HL-60 (cell line): ENCODE results near the gene ACOX2.

ENCODE experiments used
- DNase-seq, 2 experiments: peaks; one replicate each; pipeline ENCODE4 v3.0.0-alpha.2; 2010 to 2020; ENCODE audit warnings: low read depth in 1 of 2, low spot score in 1 of 2
- H3K27ac ChIP-seq: fragments of 250-450 bp; sonication (Bioruptor Pico); replicated peaks from 2 replicates; pipeline ENCODE4 v1.5.1; 2020; ENCODE audit warnings: mild to moderate bottlenecking, moderate library complexity
- H3K27me3 ChIP-seq: fragments of 250-450 bp; sonication (Bioruptor Pico); 2 replicates; pipeline ENCODE4 v1.5.1; 2021; ENCODE audit warnings: mild to moderate bottlenecking, moderate library complexity; ENCODE audit not compliant: insufficient read depth, poor library complexity, severe bottlenecking
- H3K4me3 ChIP-seq: replicated peaks from 2 replicates; pipeline ENCODE4 v1.5.1; 2011; ENCODE audit warnings: mild to moderate bottlenecking, control low read depth, low read length; ENCODE audit not compliant: insufficient read depth
- GABPA ChIP-seq: IDR thresholded peaks from 2 replicates; pipeline ENCODE4 v1.6.1; 2012; ENCODE audit warnings: low read depth
- POLR2AphosphoS5 ChIP-seq: IDR thresholded peaks from 2 replicates; pipeline ENCODE4 v1.6.1; 2012; ENCODE audit warnings: low read depth
- SPI1 ChIP-seq: IDR thresholded peaks from 2 replicates; pipeline ENCODE4 v1.6.1; 2012; ENCODE audit warnings: low read depth, mild to moderate bottlenecking, borderline replicate concordance
- TF ChIP-seq, protein P1 (sequence below): IDR thresholded peaks from one replicate; pipeline ENCODE4 v1.5.1; 2011; ENCODE audit warnings: low read length, control low read depth, inconsistent platforms; ENCODE audit not compliant: insufficient read depth
- TF ChIP-seq, protein P2 (sequence below): IDR thresholded peaks from 2 replicates; pipeline ENCODE4 v1.6.1; 2012; ENCODE audit warnings: low read depth; ENCODE audit not compliant: insufficient replicate concordance

Gene ACOX2

DNA sequence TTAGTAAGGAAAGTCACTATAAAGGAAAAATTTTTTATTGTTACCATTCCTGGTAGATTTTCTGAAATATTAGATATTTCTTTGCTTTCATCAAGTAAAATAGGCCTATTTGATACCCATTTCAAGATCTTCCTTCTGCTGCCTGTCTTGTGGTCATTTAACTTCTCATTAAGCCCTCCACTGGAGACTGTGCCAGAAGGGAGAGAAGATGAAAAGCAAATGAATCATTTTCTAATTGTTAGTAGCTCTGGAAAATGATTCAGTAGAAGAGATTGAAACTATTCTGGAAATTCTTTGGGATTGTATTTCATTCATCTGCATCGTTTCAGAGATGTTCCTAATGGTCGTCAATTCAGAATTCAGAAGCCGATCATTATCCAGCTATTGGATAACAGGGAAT, 41.9 kb downstream of the ACOX2 start:
- H3K4me3 ChIP-seq = no peak overlapping the region
- no peak for DNase-seq
- no peaks in the 10 kb centered on the region for H3K27me3 ChIP-seq
- H3K27ac ChIP-seq = no peak overlapping the region
- TF ChIP-seq, protein P1, sequence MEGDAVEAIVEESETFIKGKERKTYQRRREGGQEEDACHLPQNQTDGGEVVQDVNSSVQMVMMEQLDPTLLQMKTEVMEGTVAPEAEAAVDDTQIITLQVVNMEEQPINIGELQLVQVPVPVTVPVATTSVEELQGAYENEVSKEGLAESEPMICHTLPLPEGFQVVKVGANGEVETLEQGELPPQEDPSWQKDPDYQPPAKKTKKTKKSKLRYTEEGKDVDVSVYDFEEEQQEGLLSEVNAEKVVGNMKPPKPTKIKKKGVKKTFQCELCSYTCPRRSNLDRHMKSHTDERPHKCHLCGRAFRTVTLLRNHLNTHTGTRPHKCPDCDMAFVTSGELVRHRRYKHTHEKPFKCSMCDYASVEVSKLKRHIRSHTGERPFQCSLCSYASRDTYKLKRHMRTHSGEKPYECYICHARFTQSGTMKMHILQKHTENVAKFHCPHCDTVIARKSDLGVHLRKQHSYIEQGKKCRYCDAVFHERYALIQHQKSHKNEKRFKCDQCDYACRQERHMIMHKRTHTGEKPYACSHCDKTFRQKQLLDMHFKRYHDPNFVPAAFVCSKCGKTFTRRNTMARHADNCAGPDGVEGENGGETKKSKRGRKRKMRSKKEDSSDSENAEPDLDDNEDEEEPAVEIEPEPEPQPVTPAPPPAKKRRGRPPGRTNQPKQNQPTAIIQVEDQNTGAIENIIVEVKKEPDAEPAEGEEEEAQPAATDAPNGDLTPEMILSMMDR = no peak
- no peak for TF ChIP-seq GABPA
- TF ChIP-seq SPI1 = no peak

DNA sequence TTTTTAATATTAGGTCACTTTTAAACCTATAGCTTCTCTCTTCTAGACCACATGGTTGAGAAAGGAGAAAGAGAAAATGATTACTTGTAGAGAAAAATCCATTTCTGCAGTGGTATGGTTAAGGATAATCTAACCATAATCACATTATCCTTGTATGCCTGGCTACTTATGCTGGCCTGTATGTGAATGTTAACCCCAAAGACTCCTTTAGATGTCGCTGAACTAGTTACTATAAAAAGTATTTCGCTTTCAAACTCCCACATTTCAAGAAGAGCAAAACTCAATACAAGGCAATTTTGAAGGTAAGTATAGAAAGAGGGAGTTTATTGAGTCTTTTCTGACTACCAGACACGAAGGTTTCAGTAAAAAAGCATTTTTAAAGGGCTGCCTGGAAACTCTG, 42.9 kb downstream of the ACOX2 start:
- no peaks in the 10 kb centered on the region for H3K27me3 ChIP-seq
- TF ChIP-seq SPI1 (no peak), GABPA (no peak), POLR2AphosphoS5 (no peak)
- TF ChIP-seq, protein P1 = no peak
- TF ChIP-seq, protein P2, sequence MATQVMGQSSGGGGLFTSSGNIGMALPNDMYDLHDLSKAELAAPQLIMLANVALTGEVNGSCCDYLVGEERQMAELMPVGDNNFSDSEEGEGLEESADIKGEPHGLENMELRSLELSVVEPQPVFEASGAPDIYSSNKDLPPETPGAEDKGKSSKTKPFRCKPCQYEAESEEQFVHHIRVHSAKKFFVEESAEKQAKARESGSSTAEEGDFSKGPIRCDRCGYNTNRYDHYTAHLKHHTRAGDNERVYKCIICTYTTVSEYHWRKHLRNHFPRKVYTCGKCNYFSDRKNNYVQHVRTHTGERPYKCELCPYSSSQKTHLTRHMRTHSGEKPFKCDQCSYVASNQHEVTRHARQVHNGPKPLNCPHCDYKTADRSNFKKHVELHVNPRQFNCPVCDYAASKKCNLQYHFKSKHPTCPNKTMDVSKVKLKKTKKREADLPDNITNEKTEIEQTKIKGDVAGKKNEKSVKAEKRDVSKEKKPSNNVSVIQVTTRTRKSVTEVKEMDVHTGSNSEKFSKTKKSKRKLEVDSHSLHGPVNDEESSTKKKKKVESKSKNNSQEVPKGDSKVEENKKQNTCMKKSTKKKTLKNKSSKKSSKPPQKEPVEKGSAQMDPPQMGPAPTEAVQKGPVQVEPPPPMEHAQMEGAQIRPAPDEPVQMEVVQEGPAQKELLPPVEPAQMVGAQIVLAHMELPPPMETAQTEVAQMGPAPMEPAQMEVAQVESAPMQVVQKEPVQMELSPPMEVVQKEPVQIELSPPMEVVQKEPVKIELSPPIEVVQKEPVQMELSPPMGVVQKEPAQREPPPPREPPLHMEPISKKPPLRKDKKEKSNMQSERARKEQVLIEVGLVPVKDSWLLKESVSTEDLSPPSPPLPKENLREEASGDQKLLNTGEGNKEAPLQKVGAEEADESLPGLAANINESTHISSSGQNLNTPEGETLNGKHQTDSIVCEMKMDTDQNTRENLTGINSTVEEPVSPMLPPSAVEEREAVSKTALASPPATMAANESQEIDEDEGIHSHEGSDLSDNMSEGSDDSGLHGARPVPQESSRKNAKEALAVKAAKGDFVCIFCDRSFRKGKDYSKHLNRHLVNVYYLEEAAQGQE = no peak
- no peak for DNase-seq
- H3K27ac ChIP-seq = no peak overlapping the region
- no peak overlapping the region for H3K4me3 ChIP-seq

DNA sequence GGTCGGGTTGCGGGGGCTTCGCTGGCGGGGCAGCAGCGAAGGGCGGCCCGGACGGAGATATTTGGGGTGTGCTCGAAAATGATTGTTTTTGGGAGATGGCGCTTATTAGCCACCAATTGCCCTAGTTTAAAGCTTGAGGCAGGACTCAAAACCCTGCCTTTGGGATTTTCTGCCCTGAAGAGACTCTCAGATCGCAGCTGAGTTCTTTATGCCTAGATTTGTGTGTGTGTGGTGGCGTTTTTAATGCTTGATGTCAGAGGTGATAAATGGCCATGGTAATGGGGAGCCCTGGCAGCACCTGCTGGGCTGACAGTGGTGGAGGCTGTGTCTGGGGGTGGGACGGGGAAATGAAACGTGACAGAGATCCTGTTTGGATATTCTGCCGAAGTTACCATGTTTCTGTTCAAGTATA, 44.5 kb downstream of the ACOX2 start:
- Histone ChIP-seq H3K27ac (no peak overlapping the region), H3K4me3 (peak overlapping the region; percentile 80), H3K27me3 (no peaks in the 10 kb centered on the region)
- DNase-seq = peak in 1 of 2 experiments; percentile 20
- TF ChIP-seq GABPA = no peak
- TF ChIP-seq, protein P1 = no peak
- no peak for TF ChIP-seq SPI1
- TF ChIP-seq, protein P2 = no peak
- TF ChIP-seq POLR2AphosphoS5 = no peak
